Kasumi-1 (cell line): ENCODE measurements around the gene ATOSB.
A peak's percentile ranks its signal among the peaks of the same experiment; 100 is the strongest.

Experiments
- DNase-seq, 2 experiments: peaks; one replicate each; lab custom pipeline; 2025; lab: John Stamatoyannopoulos, UW

Gene ATOSB

GRCh38 chr9:35085078-35085477, 30.6 kb downstream of the ATOSB start:
- no peak for DNase-seq

GRCh38 chr9:35079426-35080341, 36.0 kb downstream of the ATOSB start, which contains the start of gene FANCG:
TSS of gene FANCG (minus strand) at chr9:35079942. CDS start at chr9:35079524, 418 bp downstream.
- DNase-seq: peak; percentile 90 to 94

- DNase-seq: peak in 1 of 2 experiments; percentile 6
These were observed 36.6 kb downstream of the ATOSB start for GRCh38 chr9:35079041-35079425.

GRCh38 chr9:35078066-35078465, 37.6 kb downstream of the ATOSB start:
- DNase-seq: no peak

GRCh38 chr9:35076848-35077247, 38.8 kb downstream of the ATOSB start:
- DNase-seq: no peak

GRCh38 chr9:35075358-35075757, 40.3 kb downstream of the ATOSB start:
- DNase-seq: no peak

- no peak for DNase-seq
These were observed 40.9 kb downstream of the ATOSB start for GRCh38 chr9:35074791-35075190.

GRCh38 chr9:35074141-35074540, 41.5 kb downstream of the ATOSB start:
- DNase-seq: no peak

GRCh38 chr9:35073279-35073612, 42.4 kb downstream of the ATOSB start:
- DNase-seq: no peak

- peak; percentile 99 for DNase-seq
These were observed 43.0 kb downstream of the ATOSB start, which contains the start of gene VCP for GRCh38 chr9:35072461-35073278. TSS of gene VCP (minus strand) at chr9:35072625. CDS start at chr9:35072353, 272 bp downstream.

GRCh38 chr9:35071814-35072460, 43.7 kb downstream of the ATOSB start:
- DNase-seq: peak; percentile 61 to 63

GRCh38 chr9:35070823-35071813, 44.5 kb downstream of the ATOSB start:
- DNase-seq: no peak

- no peak for DNase-seq
These were observed 46.6 kb downstream of the ATOSB start for GRCh38 chr9:35069020-35069419.

- DNase-seq: no peak
These were observed 48.6 kb downstream of the ATOSB start for GRCh38 chr9:35067056-35067455.

GRCh38 chr9:35060548-35061207, 55.0 kb downstream of the ATOSB start:
- no peak for DNase-seq

- DNase-seq: no peak
These were observed 56.2 kb downstream of the ATOSB start for GRCh38 chr9:35059438-35059837.

GRCh38 chr9:35057271-35057620, 58.4 kb downstream of the ATOSB start:
- DNase-seq: no peak

GRCh38 chr9:35056571-35057270, 58.9 kb downstream of the ATOSB start:
- no peak for DNase-seq

GRCh38 chr9:35054871-35055644, 60.6 kb downstream of the ATOSB start:
- DNase-seq: no peak
